Ishikawa (cell line): ENCODE measurements around the gene PCDH9.
A peak's percentile ranks its signal among the peaks of the same experiment; 100 is the strongest.

Experiments used
- CEBPB ChIP-seq: IDR thresholded peaks from 2 replicates; pipeline ENCODE4 v1.6.1; 2012
- CREB1 ChIP-seq: IDR thresholded peaks from 2 replicates; pipeline ENCODE4 v1.6.1; 2012; ENCODE audit warnings: low read depth
- EGR1 ChIP-seq: IDR thresholded peaks from 2 replicates; pipeline ENCODE4 v1.6.1; 2012
- FOXM1 ChIP-seq: IDR thresholded peaks from 2 replicates; pipeline ENCODE4 v1.6.1; 2012; ENCODE audit warnings: low read depth, borderline replicate concordance
- MAX ChIP-seq: IDR thresholded peaks from 2 replicates; pipeline ENCODE4 v1.6.1; 2012
- NFIC ChIP-seq: IDR thresholded peaks from 2 replicates; pipeline ENCODE4 v1.6.1; 2012
- RAD21 ChIP-seq: IDR thresholded peaks from 2 replicates; pipeline ENCODE4 v1.6.1; 2012; ENCODE audit warnings: low read depth
- REST ChIP-seq: IDR thresholded peaks from 2 replicates; pipeline ENCODE4 v1.6.1; 2012; ENCODE audit warnings: low read depth, mild to moderate bottlenecking
- TAF1 ChIP-seq: IDR thresholded peaks from 2 replicates; pipeline ENCODE4 v1.6.1; 2012; ENCODE audit warnings: low read depth, mild to moderate bottlenecking
- TCF12 ChIP-seq: IDR thresholded peaks from 2 replicates; pipeline ENCODE4 v1.6.1; 2012; ENCODE audit warnings: low read depth
- TEAD4 ChIP-seq: IDR thresholded peaks from 2 replicates; pipeline ENCODE4 v1.6.1; 2012
- USF1 ChIP-seq: IDR thresholded peaks from 2 replicates; pipeline ENCODE4 v1.6.1; 2012
- YY1 ChIP-seq: IDR thresholded peaks from 2 replicates; pipeline ENCODE4 v1.6.1; 2012; ENCODE audit warnings: low read depth
- ZBTB7A ChIP-seq: IDR thresholded peaks from 2 replicates; pipeline ENCODE4 v1.6.1; 2012; ENCODE audit warnings: low read depth

Gene PCDH9

GRCh38 chr13:66805657-66806056 is 424.5 kb downstream of the PCDH9 start:
- TF ChIP-seq NFIC (peak; percentile 54), REST (no peak)

GRCh38 chr13:66803808-66804456 is 426.2 kb downstream of the PCDH9 start:
- no peak for TF ChIP-seq ZBTB7A
- no peak for TF ChIP-seq MAX
- no peak for TF ChIP-seq NFIC
- TF ChIP-seq EGR1: no peak
- TF ChIP-seq YY1: no peak
- no peak for TF ChIP-seq TCF12
- TF ChIP-seq USF1: no peak
- TF ChIP-seq RAD21: no peak
- no peak for TF ChIP-seq REST
- TF ChIP-seq CREB1: no peak
- TF ChIP-seq CEBPB: no peak

- no peak for TF ChIP-seq CEBPB
Observed at GRCh38 chr13:66803013-66803807, 426.9 kb downstream of the PCDH9 start.

- TF ChIP-seq CEBPB (no peak), TAF1 (no peak), CREB1 (no peak), USF1 (no peak), EGR1 (no peak), YY1 (no peak), ZBTB7A (no peak), RAD21 (no peak), FOXM1 (no peak), REST (no peak), MAX (no peak), NFIC (no peak), TEAD4 (no peak), TCF12 (no peak)
Observed at GRCh38 chr13:66795636-66796035, 434.5 kb downstream of the PCDH9 start.

GRCh38 chr13:66794340-66795031 is 435.6 kb downstream of the PCDH9 start:
- TF ChIP-seq YY1: no peak
- TF ChIP-seq NFIC: no peak
- TF ChIP-seq TEAD4: no peak
- TF ChIP-seq TAF1: no peak
- TF ChIP-seq CEBPB: no peak
